Peyer's patch (tissue), 4 donors: Measurements from ENCODE around the gene RAB3B.

Source experiments
- CTCF ChIP-seq, 6 experiments: fragments of 450-650 bp in 4 of 6; fragments of 200-600 bp in 2 of 6; sonication (generic) in 1 of 6; IDR thresholded peaks; one replicate each; pipeline ENCODE4 v1.5.1; 2017 to 2019; ENCODE audit warnings: antibody characterized with exemption in 6 of 6, mild to moderate bottlenecking in 3 of 6, moderate library complexity in 1 of 6
- POLR2A ChIP-seq, 2 donors: fragments of 450-650 bp; IDR thresholded peaks; one replicate each; pipeline ENCODE4 v1.5.1; 2017; ENCODE audit warnings: antibody characterized with exemption in 2 of 2, mild to moderate bottlenecking in 2 of 2, moderate library complexity in 2 of 2

GRCh38 chr1:51919684-51920083 is 70.8 kb downstream of the RAB3B start:
- TF ChIP-seq CTCF (IDR thresholded peaks at IDR 0.05) (no peak), POLR2A (IDR thresholded peaks at IDR 0.05) (no peak)
